Esophagus muscularis mucosa (tissue), 4 donors: ENCODE results near the gene AP3S2.

Source experiments
- CTCF ChIP-seq, 3 experiments: fragments of 200-600 bp in 2 of 3; fragments of 450-650 bp in 1 of 3; sonication (generic) in 2 of 3; IDR thresholded peaks; one replicate each; pipeline ENCODE4 v1.5.1; 2017 to 2019; ENCODE audit warnings: antibody characterized with exemption in 3 of 3, mild to moderate bottlenecking in 2 of 3, moderate library complexity in 1 of 3
- EP300 ChIP-seq: sonication (generic); formaldehyde crosslinking; IDR thresholded peaks from one replicate; pipeline ENCODE4 v1.6.1; 2017; ENCODE audit warnings: antibody characterized with exemption
- POLR2A ChIP-seq: fragments of 450-650 bp; IDR thresholded peaks from one replicate; pipeline ENCODE4 v1.6.1; 2017; ENCODE audit warnings: antibody characterized with exemption, moderate library complexity, mild to moderate bottlenecking, low read depth
- POLR2AphosphoS5 ChIP-seq, 2 donors: sonication (generic); formaldehyde crosslinking; IDR thresholded peaks; one replicate each; pipeline ENCODE4 v1.6.1; 2017; ENCODE audit warnings: antibody characterized with exemption in 2 of 2

- TF ChIP-seq CTCF (IDR thresholded peaks at IDR 0.05) = no peak
- no peak for TF ChIP-seq POLR2A
- TF ChIP-seq EP300 = no peak
- no peak for TF ChIP-seq POLR2AphosphoS5 (IDR thresholded peaks at IDR 0.05)
Observed at GRCh38 chr15:89809787-89810148, 84.0 kb downstream of the AP3S2 start.
